ENCODE results near the gene ITGAV.
"Not testable (repeated sequence)": the region's sequence is repeated elsewhere in the genome, so short reads cannot be mapped to it uniquely, and the experiment has no call there.

The ITGAV gene

DNA sequence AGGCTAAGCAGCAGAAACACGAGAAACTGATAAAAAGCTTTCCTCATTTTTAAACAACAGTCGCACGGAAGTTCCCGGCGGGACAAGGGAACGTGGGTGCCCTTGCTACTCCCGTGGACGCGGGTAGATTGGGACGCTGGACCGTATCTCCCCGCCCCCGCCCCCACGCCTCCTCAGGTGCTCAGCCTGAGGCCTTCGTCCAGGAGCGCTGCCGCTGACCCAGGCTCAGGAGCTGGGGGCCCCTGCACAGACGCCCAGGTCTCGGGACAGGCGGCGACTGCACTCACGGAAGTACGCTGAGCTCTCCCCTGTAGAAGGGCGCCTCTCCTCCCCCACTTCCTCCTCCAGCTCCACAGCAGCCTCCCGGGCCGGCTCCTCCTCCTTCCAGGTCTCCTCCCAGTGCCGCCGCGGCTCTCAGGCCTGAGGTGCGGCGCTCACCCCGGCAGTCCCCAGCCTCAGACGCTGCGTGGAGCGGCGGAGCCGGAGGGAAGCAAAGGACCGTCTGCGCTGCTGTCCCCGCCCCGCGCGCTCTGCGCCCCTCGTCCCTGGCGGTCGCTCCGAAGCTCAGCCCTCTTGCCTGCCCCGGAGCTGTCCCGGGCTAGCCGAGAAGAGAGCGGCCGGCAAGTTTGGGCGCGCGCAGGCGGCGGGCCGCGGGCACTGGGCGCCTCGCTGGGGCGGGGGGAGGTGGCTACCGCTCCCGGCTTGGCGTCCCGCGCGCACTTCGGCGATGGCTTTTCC, at the start of gene ITGAV:
Gene ITGAV, plus strand, starts transcription at position 445 of the 738 bp plus-strand sequence. Its CDS starts 283 bp downstream, at position 728.
- peak; percentile 88 for DNase-seq (ENCODE audit: low spot score)

DNA sequence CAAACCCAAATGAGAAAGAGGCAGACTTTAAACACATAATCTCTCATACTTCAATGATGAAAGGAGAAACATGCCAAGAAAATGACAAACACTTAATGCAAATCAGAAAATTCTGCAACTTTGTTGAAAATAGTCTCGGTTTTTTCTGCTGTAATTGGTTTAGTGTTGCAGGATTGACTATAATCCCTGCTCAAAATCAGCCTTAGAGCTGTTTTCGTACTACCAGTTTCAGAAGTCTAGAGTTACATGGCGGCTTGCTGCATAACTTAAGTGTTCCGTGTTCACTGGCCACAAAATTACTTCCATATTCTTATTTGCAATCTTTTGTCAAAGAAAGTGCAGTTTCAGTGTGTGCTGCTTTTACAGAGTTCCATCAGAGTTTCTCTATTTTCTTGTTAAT, 48.9 kb upstream of the ITGAV start:
- DNase-seq (ENCODE audit: low spot score), result no peak

DNA sequence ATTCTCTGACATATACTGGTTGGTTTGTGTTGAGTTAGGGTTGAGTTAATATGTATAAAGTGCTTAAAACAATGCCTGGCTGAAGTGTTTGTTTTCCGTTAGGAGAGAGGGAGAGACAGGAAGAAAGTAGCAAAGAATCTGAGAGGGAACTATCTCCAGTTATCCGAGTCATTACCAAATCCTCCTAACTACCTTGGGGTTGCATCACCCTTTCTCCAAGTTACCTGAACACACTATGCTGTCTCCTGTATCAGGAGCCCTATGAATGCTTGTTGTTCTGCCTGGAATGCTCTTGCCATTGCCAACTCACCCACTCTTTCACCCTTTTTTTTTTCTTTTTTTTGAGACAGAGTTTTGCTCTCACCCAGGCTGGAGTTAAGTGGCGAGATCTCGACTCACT, 47.9 kb upstream of the ITGAV start:
- DNase-seq (ENCODE audit: low spot score), result no peak

GRCh38 chr2:186543561-186544131, 46.2 kb upstream of the ITGAV start:
- DNase-seq (ENCODE audit: low spot score), result no peak

- no peak for DNase-seq (ENCODE audit: low spot score)
These were observed 45.6 kb upstream of the ITGAV start for GRCh38 chr2:186544255-186544675.

DNA sequence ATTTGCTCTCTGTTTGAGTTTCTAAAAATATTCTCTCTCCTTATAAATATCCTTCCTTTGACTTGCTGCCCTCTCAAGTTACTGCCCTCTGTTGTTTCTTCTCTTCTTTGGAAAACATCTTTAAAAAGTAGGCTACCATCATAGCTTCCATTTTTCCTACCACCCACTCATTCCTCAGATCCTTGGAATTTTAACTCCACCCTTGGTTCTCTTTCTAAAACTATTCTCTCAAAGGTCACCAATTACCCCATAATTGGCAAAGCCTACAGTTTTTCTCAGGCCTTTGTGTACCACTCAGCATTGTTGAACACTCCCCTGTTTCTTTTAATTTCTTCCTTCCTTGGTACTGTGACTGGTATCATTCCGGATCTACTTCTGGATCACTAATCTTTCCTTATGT, 43.0 kb upstream of the ITGAV start:
- no peak for DNase-seq (ENCODE audit: low spot score)

DNA sequence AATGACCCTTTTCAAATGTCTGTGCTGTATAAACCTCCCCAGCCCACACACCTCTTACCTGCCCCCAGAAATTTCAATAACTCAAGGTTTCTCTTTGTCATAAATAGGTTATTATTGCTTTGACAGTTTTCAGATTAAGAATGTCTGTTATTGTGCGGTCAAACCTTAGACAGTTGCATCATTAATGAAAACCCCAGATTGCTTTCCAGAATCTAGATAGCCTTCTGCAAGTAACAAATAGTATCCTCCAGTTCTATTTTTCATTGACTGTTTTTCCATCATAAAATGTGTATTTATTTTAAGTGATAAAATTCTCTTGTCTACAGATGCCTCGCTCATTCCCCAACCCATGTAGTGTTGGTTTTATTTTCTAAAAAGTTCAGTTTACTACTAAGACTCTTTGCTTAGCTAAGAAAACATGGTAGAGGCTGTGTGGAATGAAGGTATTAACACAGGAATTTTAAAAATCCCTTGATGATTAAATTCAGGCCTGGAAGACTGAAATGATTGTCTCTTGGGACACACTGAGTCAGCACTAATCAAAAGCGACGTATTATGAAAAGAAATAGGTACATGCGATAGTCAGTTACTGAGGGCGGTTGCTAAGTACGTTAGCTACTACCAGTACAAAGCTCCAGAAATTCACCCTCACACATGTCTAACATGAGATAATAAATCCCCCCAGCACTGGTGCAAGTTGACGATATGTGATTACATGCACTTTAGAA, 38.4 kb upstream of the ITGAV start:
- no peak for DNase-seq (ENCODE audit: low spot score)

DNA sequence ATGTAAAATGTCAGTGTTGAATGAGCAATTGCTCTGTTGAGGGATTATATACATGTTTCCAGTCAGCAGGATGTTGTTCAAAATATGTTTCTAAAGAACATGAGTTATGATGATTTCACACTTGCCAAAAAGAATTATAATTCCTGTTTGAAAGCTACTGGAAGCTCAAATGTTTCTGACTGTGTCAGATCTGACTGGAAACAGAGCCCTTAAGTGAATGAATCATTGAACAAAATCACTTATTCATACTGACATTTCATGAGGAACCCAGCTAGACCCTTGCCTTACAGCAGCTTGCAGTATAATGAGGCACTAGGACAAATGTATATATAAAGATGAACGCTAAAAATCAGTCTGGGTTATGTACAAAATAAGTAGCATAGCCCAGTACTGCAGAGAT, 35.4 kb upstream of the ITGAV start:
- no peak for DNase-seq (ENCODE audit: low spot score)

- DNase-seq (ENCODE audit: low spot score), result peak; percentile 6
These were observed 34.8 kb upstream of the ITGAV start for GRCh38 chr2:186554850-186555671.

GRCh38 chr2:186558512-186559276, 31.2 kb upstream of the ITGAV start:
- no peak for DNase-seq (ENCODE audit: low spot score)

GRCh38 chr2:186559370-186559769, 30.5 kb upstream of the ITGAV start:
- DNase-seq (ENCODE audit: low spot score), result no peak

DNA sequence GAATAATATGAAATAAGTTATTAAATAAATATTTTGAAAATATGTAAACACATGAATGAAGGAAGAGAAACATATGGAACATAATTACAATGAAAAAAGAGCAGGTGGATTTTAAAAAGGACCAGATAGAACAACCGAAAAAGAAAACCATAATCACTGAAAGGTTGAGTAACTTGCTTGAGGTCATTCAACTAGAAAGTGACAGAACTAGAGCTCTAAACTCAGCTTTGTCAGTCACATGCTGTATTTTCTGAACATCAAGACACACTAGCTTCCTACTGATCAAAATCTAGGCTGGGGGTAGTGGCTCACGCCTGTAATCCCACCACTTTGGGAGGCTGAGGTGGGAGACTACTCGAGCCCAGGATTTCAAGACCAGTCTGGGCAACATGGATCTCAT, 30.0 kb upstream of the ITGAV start:
- no peak for DNase-seq (ENCODE audit: low spot score)

DNA sequence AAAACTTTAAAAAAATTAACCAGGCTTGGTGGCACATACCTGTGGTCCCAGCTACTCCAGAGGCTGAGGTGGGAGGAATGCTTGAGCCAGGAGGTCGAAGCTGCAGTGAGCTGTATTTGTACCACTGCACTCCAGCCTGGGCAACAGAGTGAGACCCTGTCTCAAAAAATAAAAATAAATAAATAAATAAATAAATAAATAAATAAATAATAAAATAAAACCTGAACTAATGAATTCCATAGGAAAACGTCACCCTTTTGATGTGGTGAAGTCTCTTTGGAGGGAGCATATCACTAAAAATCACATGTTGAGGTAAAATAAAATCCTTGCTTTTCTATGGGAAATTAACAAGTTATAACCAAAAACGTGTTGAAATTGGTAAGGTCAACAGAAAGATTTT, 29.6 kb upstream of the ITGAV start:
- DNase-seq (ENCODE audit: low spot score), result no peak

GRCh38 chr2:186561467-186562208, 28.2 kb upstream of the ITGAV start:
- no peak for DNase-seq (ENCODE audit: low spot score)

- no peak for DNase-seq (ENCODE audit: low spot score)
These were observed 27.7 kb upstream of the ITGAV start for GRCh38 chr2:186562209-186562578.

DNA sequence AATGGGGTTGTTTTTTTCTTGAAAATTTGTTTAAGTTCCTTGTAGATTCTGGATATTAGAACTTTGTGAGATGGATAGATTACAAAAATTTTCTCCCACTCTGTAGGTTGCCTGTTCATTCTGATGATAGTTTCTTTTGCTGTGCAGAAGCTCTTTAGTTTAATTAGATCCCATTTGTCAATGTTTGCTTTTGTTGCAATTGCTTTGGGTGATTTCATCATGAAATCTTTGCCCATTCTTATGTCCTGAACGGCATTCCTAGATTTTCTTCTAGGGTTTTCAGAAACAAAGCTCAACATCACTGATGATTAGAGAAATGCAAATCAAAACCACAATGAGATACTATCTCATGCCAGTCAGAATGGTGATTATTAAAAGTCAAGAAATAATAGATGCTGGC, 21.3 kb upstream of the ITGAV start:
- not testable (repeated sequence) for DNase-seq (ENCODE audit: low spot score)

DNA sequence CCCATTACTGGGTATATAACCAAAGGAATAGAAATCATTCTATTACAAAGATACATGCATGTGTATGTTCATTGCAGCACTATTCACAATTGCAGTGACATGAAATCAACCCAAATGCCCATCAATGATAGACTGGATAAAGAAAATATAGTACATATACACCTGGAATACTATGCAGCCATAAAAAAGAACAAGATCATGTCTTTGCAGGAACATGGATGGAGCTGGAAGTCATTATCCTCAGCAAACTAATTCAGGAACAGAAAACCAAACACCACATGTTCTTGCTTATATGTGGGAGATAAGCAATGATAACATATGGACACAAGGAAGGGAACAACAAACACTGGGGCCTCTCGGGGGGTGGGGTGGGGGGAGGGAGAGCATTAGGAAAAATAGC, 20.7 kb upstream of the ITGAV start:
- not testable (repeated sequence) for DNase-seq (ENCODE audit: low spot score)

DNA sequence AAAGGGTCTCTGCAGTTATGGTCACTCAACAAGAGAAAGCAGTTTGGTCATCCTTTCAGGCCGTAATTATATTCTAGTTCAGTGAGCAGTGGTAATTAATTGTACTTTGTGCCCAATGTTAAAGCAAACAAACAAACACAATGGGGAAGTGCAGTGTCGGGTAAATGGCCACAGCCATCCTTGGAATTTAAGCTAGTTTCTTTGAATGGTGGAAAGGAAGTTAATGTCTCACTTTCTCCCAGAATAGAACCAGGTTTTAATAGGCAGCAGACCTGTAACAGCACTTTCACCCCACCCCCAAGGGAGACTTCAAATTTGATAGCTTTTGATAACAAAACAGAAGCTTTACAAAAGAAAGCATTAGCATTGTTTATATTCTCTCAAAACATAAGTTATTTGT, 20.0 kb upstream of the ITGAV start:
- DNase-seq (ENCODE audit: low spot score), result no peak

DNA sequence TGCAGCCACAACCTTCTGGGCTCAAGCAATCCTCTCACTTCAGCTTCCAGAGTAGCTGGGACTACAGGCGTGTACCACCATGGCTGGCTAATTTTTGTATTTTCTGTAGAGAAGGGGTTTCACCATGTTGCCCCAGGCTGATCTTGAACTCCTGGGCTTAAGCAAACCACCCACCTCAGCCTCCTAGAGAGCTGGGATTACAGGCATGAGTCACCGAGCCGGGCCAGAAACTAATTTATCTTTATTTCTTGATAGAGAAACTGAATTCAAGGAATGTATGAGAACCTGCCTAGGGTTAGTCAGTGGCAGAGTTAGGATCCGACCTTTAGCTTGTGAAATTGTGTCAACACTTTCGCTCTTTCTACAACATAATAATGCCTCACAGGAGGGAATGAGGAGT, 19.3 kb upstream of the ITGAV start:
- DNase-seq (ENCODE audit: low spot score), result no peak

- DNase-seq (ENCODE audit: low spot score), result no peak
These were observed 17.2 kb upstream of the ITGAV start for GRCh38 chr2:186572705-186573104.

DNA sequence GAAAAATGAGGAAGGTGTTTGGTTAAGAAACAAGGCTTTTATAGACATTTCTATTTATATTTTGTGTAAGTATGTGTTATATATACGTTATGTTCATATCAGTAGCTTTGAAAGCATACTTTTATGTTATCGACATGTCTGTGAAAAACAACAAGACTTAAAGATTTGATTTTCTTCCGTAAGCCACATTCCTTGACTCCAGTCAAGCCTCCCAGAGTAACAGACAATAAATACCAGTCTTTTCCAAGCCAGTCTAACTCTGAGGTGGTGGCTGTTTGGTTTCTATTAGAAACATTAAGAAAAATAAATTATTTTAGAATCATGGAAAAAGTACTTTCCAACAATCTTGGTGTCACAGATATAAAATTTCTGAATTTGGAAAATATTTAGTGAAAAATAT, 16.3 kb upstream of the ITGAV start:
- no peak for DNase-seq (ENCODE audit: low spot score)
